Spleen (tissue), 11 donors: ENCODE results near the gene ECM1. TPM values are rescaled to one million over a fixed set of nuclear protein-coding genes. Genes with fewer than 3 reads are reported as not detected.

Experiments
- DNase-seq: peaks from one replicate; pipeline ENCODE4 v3.0.0-alpha.2; 2020
- H3K27ac ChIP-seq, 8 donors: fragments of 200-600 bp; sonication (generic) in 7 of 8; 1 replicate in 4 of 8; 2 replicates in 4 of 8; pipeline versions ENCODE4 v1.5.0 to v1.8.0; 2016 to 2021; ENCODE audit warnings: inconsistent platforms in 4 of 8, mild to moderate bottlenecking in 4 of 8, moderate library complexity in 1 of 8
- H3K27me3 ChIP-seq, 7 donors: fragments of 200-600 bp; sonication (generic) in 6 of 7; replicated peaks in 1 of 7; 1 replicate in 4 of 7; 2 replicates in 3 of 7; pipeline versions ENCODE4 v1.5.0 to v1.8.0; 2016 to 2021; ENCODE audit warnings: inconsistent platforms in 3 of 7, mild to moderate bottlenecking in 1 of 7
- H3K36me3 ChIP-seq, 6 donors: fragments of 200-600 bp; sonication (generic) in 5 of 6; 1 replicate in 4 of 6; 2 replicates in 2 of 6; pipeline versions ENCODE4 v1.5.0 to v1.8.0; 2016 to 2021; ENCODE audit warnings: inconsistent platforms in 2 of 6
- H3K4me1 ChIP-seq, 6 donors: fragments of 200-600 bp; sonication (generic) in 5 of 6; 1 replicate in 3 of 6; 2 replicates in 3 of 6; pipeline versions ENCODE4 v1.5.0 to v1.8.0; 2016 to 2021; ENCODE audit warnings: inconsistent platforms in 3 of 6
- H3K4me3 ChIP-seq, 8 donors: fragments of 200-600 bp; sonication (generic) in 7 of 8; 1 replicate in 4 of 8; 2 replicates in 4 of 8; pipeline versions ENCODE4 v1.5.0 to v1.8.0; 2016 to 2021; ENCODE audit warnings: inconsistent platforms in 4 of 8, mild to moderate bottlenecking in 4 of 8, moderate library complexity in 2 of 8
- H3K9me3 ChIP-seq, 8 donors: fragments of 200-600 bp; sonication (generic) in 7 of 8; 1 replicate in 4 of 8; 2 replicates in 4 of 8; pipeline versions ENCODE4 v1.5.0 to v1.8.0; 2016 to 2021; ENCODE audit warnings: inconsistent platforms in 4 of 8
- POLR2A ChIP-seq, 3 donors: fragments of 450-650 bp; IDR thresholded peaks; one replicate each; pipeline ENCODE4 v1.5.1; 2017; ENCODE audit warnings: antibody characterized with exemption in 3 of 3, mild to moderate bottlenecking in 1 of 3
- POLR2AphosphoS5 ChIP-seq, 3 donors: sonication (generic); formaldehyde crosslinking; IDR thresholded peaks; one replicate each; pipeline ENCODE4 v1.5.1; 2017; ENCODE audit warnings: antibody characterized with exemption in 3 of 3
- WGBS, 5 donors: extraction: QIAGEN DNeasy Blood & Tissue Kit in 3 of 5; methylation state at CpG; one replicate each; pipeline versions ENCODE4 v1.1.5 to v1.1.7; 2013 to 2018; 5-methylcytosine and 5-hydroxymethylcytosine counted together
- intact Hi-C: fragments of 100-400 bp; cut with DNase I; formaldehyde crosslinking; loops from one replicate; pipeline ENCODE4 v1.15.0; 2023; ENCODE audit warnings: low total_unique reads
- polyA plus RNA-seq, 3 donors: library from polyadenylated mRNA; stranded (reverse); fragments of 200-250 nt; gene quantifications; one replicate each; pipeline ENCODE4 v1.2.1, GENCODE V29; 2013
- total RNA-seq, 7 donors: library from RNA; depleted of rRNA in 3 of 7; stranded (reverse); fragments of >200 nt in 3 of 7; fragmentation: NEBNext Ultra II Directional in 4 of 7; extraction: Animal tissue kit (Norgen Biotek cat#: 25700) in 4 of 7; gene quantifications; one replicate each; pipeline versions ENCODE4 v1.1.0 to v1.2.1, GENCODE V29; 2016 to 2021
- TF ChIP-seq, protein P1 (sequence below), 11 experiments: fragments of 200-600 bp in 7 of 11; fragments of 450-650 bp in 4 of 11; sonication (generic) in 4 of 11; IDR thresholded peaks in 8 of 11; conservative IDR thresholded peaks in 3 of 11; 1 replicate in 7 of 11; 2 replicates in 4 of 11; pipeline versions ENCODE4 v1.4.0 to v1.8.0; 2016 to 2021; ENCODE audit warnings: antibody characterized with exemption in 11 of 11, inconsistent platforms in 4 of 11, mild to moderate bottlenecking in 1 of 11
- donor health status: healthy with polysubstance abuse.
- donor health status: DM: no; HTN: no; CAD: no; lungs with moderate emphysema.
- donor health status: DM: no; HTN: no; CAD: no.
- donor health status: Bipolar disorder and iron deficiency.
- donor health status: healthy.
- donor health status: DM: no; HTN: no; CAD: no.
- donor health status: DM: yes; HTN: yes; CAD: no.

ECM1 gene
- total and polyA plus RNA-seq, 10 donors: 2.7 to 16.5 (median 9.9) TPM

GRCh38 chr1:150534002-150534401 is 26.1 kb downstream of the ECM1 start:
- no peak overlapping the region for H3K4me3 ChIP-seq
- H3K36me3 ChIP-seq: no peaks in the 10 kb centered on the region
- H3K4me1 ChIP-seq: no peaks in the 10 kb centered on the region
- peak; percentile 69 for DNase-seq
- H3K27me3 ChIP-seq: no peaks in the 10 kb centered on the region
- 91 to 98% (median 94%) methylated on average over 6 of the region's 6 CpGs for WGBS, 5 donors
- TF ChIP-seq POLR2A (IDR thresholded peaks at IDR 0.05) (no peak), POLR2AphosphoS5 (IDR thresholded peaks at IDR 0.05) (no peak)
- TF ChIP-seq, protein P1, sequence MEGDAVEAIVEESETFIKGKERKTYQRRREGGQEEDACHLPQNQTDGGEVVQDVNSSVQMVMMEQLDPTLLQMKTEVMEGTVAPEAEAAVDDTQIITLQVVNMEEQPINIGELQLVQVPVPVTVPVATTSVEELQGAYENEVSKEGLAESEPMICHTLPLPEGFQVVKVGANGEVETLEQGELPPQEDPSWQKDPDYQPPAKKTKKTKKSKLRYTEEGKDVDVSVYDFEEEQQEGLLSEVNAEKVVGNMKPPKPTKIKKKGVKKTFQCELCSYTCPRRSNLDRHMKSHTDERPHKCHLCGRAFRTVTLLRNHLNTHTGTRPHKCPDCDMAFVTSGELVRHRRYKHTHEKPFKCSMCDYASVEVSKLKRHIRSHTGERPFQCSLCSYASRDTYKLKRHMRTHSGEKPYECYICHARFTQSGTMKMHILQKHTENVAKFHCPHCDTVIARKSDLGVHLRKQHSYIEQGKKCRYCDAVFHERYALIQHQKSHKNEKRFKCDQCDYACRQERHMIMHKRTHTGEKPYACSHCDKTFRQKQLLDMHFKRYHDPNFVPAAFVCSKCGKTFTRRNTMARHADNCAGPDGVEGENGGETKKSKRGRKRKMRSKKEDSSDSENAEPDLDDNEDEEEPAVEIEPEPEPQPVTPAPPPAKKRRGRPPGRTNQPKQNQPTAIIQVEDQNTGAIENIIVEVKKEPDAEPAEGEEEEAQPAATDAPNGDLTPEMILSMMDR (IDR thresholded peaks at IDR 0.05 in 8 of 11, conservative IDR thresholded peaks at IDR 0.05 in 3 of 11): no peak
- no peaks in the 10 kb centered on the region for H3K9me3 ChIP-seq
- intact Hi-C loops: loop anchor here (5.0 kb wide), 1 partner anchor 72 kb away; no protein-coding TSS in a partner anchor
- H3K27ac ChIP-seq: no peak overlapping the region

DNA sequence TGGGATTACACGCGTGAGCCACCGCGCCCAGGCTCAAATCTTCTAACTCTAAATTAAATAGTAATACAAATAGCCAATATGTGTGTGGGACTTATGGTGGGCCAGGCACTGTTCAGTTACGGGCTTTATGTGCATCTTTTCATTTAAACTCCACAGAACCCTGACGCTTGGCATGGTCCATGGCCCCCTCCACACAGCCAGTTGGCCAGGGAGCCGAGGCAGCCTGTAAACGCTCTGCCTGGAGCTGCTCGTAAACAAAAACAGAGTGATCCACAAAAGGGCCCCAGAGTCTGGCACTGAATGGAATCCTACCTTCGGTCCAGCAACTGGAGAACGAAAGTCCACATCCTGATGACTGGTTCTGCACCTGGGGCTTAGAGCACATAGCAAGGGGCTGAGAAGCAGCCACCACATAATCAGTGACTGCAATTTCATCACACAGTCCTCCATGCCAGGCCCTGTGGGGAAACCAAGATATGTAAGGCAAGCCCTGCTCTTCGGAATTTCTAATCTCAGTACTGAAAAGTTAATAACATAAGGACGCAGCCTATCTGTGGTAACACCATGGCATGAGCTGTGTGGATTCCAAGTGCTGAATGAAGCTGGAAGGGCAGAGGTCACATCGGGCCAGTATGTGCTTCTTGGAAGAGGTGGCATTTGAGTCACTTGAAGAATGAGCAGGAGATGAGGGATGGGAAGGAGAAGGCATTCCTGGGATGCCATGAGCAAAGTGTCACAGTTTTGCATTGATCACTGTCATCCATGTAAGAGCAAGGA is 27.8 kb downstream of the ECM1 start:
- no peaks in the 10 kb centered on the region for H3K9me3 ChIP-seq
- H3K36me3 ChIP-seq: no peaks in the 10 kb centered on the region
- H3K4me1 ChIP-seq: no peaks in the 10 kb centered on the region
- no peak overlapping the region for H3K27ac ChIP-seq
- WGBS, 5 donors: 91 to 96% (median 94%) methylated on average over 14 of the region's 14 CpGs
- peak; percentile 34 for DNase-seq
- intact Hi-C loops: no loop called here
- no peaks in the 10 kb centered on the region for H3K27me3 ChIP-seq
- H3K4me3 ChIP-seq: no peak overlapping the region
- no peak for TF ChIP-seq POLR2AphosphoS5 (IDR thresholded peaks at IDR 0.05)
- no peak for TF ChIP-seq POLR2A (IDR thresholded peaks at IDR 0.05)
- TF ChIP-seq, protein P1 (IDR thresholded peaks at IDR 0.05 in 8 of 11, conservative IDR thresholded peaks at IDR 0.05 in 3 of 11): no peak

GRCh38 chr1:150536836-150537731 is 29.2 kb downstream of the ECM1 start:
- Histone ChIP-seq H3K4me1 (no peaks in the 10 kb centered on the region), H3K27me3 (no peaks in the 10 kb centered on the region), H3K36me3 (no peaks in the 10 kb centered on the region), H3K27ac (peak overlapping the region in 1 of 8 donors; percentile 53), H3K4me3 (no peak overlapping the region), H3K9me3 (no peaks in the 10 kb centered on the region)
- intact Hi-C loops: no loop called here
- TF ChIP-seq, protein P1 (IDR thresholded peaks at IDR 0.05 in 8 of 11, conservative IDR thresholded peaks at IDR 0.05 in 3 of 11): no peak
- TF ChIP-seq POLR2A (IDR thresholded peaks at IDR 0.05) (no peak), POLR2AphosphoS5 (IDR thresholded peaks at IDR 0.05) (no peak)
- peak; percentile 19 for DNase-seq
- 88 to 95% (median 89%) methylated on average over 12 of the region's 12 CpGs for WGBS, 5 donors
